A673 (cell line): ENCODE data around the gene KAZN. TPM values are rescaled to one million over a fixed set of nuclear protein-coding genes. Genes with fewer than 3 reads are reported as not detected.

Source experiments
- BruUV-seq: library from RNA; stranded (reverse); fragments of 400-500 nt; replicated peaks from 2 replicates; lab custom pipeline; 2021; lab: Mats Ljungman, UMichigan
- CTCF ChIA-PET: fragments of 300-600 bp; sonication (Branson Sonifier 250); formaldehyde crosslinking; loops from one replicate; lab custom pipeline; 2022; ENCODE audit warnings: antibody characterized with exemption; lab: Charles Lee
- POLR2A ChIA-PET: fragments of 300-600 bp; sonication (Branson Sonifier 250); formaldehyde crosslinking; loops from one replicate; lab custom pipeline; 2022; ENCODE audit warnings: antibody characterized with exemption; ENCODE audit not compliant: low non-redundant PET; lab: Charles Lee
- DNase-seq: peaks from one replicate; pipeline ENCODE4 v3.0.0-alpha.2; 2015; ENCODE audit warnings: low spot score
- H3K27ac ChIP-seq: fragments of 200-600 bp; sonication (generic); 2 replicates; pipeline ENCODE4 v1.5.1; 2016; ENCODE audit warnings: mixed run types, low read depth, mild to moderate bottlenecking, mixed read lengths, antibody characterized with exemption, low read length; ENCODE audit not compliant: poor library complexity, severe bottlenecking
- H3K27me3 ChIP-seq: fragments of 200-600 bp; sonication (generic); replicated peaks from 2 replicates; pipeline ENCODE4 v1.6.1; 2017; ENCODE audit warnings: mixed run types, low read depth, mild to moderate bottlenecking, mixed read lengths, antibody characterized with exemption, low read length; ENCODE audit not compliant: insufficient read depth, poor library complexity
- H3K36me3 ChIP-seq: fragments of 200-600 bp; sonication (generic); 2 replicates; pipeline ENCODE4 v1.6.1; 2016; ENCODE audit warnings: mixed run types, mild to moderate bottlenecking, mixed read lengths, antibody characterized with exemption, low read length; ENCODE audit not compliant: insufficient read depth, poor library complexity, severe bottlenecking
- H3K4me1 ChIP-seq: fragments of 200-600 bp; sonication (generic); 2 replicates; pipeline ENCODE4 v1.6.1; 2017; ENCODE audit warnings: mixed run types, mild to moderate bottlenecking, mixed read lengths, antibody characterized with exemption, low read length; ENCODE audit not compliant: insufficient read depth, poor library complexity, severe bottlenecking
- H3K4me3 ChIP-seq: fragments of 200-600 bp; sonication (generic); 2 replicates; pipeline ENCODE4 v1.5.1; 2016; ENCODE audit warnings: low read depth, mixed run types, mild to moderate bottlenecking, mixed read lengths, low read length; ENCODE audit not compliant: poor library complexity, severe bottlenecking
- H3K9me3 ChIP-seq: fragments of 200-600 bp; sonication (generic); 2 replicates; pipeline ENCODE4 v1.6.1; 2016; ENCODE audit warnings: mixed run types, low read depth, mild to moderate bottlenecking, mixed read lengths, antibody characterized with exemption, low read length; ENCODE audit not compliant: poor library complexity, severe bottlenecking
- EZH2 ChIP-seq: fragments of 200-600 bp; sonication (generic); IDR thresholded peaks from 2 replicates; pipeline ENCODE4 v1.6.1; 2017; ENCODE audit warnings: borderline replicate concordance, low read depth, mild to moderate bottlenecking, mixed read lengths, antibody characterized with exemption, low read length; ENCODE audit not compliant: poor library complexity, severe bottlenecking
- intact Hi-C: fragments of 100-400 bp; cut with micrococcal nuclease; formaldehyde crosslinking; loops from one replicate; pipeline ENCODE4 v1.10.0; 2022; ENCODE audit not compliant: unreplicated experiment
- total RNA-seq: library from RNA; stranded (reverse); gene quantifications from 2 replicates; pipeline ENCODE4 v1.2.3, GENCODE V29; 2021
- TF ChIP-seq, protein P1 (sequence below): fragments of 300-800, 200-600 bp; sonication (generic); conservative IDR thresholded peaks from 2 replicates; pipeline ENCODE4 v1.5.1; 2017; ENCODE audit warnings: low read depth, mild to moderate bottlenecking, antibody characterized with exemption, low read length, moderate library complexity, mixed read lengths

Gene KAZN
- total RNA-seq, 1 experiment from 2014 or later = 8.0 TPM

DNA sequence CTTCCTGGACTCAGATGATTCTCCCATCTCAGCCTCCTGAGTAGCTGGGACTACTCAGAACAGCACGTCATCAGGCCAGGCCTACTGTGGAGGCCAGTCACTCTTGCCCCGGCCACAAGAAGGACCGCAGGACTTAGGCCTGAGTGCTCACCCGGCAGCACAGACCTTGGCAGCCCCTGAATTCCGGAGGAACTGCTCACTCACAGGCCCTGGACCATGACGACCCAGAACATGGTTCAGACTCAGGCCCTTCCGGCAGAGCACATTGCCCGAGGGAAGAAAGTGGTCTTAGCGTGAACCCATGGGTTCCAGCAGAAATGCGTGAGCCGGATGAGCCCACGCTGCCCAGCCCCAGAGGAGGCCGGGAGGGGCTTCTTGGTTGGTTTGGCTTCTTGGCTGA, 377.8 kb downstream of the KAZN start:
- H3K27ac ChIP-seq = no peak overlapping the region
- ChIA-PET CTCF (no interaction called here), POLR2A (no interaction called here)
- H3K4me3 ChIP-seq = no peak overlapping the region
- BruUV-seq = no TSS peak
- H3K27me3 ChIP-seq = no peaks in the 10 kb centered on the region
- DNase-seq = no peak
- intact Hi-C loops = no loop called here
- H3K4me1 ChIP-seq = no peaks in the 10 kb centered on the region
- no peaks in the 10 kb centered on the region for H3K36me3 ChIP-seq
- TF ChIP-seq, protein P1, sequence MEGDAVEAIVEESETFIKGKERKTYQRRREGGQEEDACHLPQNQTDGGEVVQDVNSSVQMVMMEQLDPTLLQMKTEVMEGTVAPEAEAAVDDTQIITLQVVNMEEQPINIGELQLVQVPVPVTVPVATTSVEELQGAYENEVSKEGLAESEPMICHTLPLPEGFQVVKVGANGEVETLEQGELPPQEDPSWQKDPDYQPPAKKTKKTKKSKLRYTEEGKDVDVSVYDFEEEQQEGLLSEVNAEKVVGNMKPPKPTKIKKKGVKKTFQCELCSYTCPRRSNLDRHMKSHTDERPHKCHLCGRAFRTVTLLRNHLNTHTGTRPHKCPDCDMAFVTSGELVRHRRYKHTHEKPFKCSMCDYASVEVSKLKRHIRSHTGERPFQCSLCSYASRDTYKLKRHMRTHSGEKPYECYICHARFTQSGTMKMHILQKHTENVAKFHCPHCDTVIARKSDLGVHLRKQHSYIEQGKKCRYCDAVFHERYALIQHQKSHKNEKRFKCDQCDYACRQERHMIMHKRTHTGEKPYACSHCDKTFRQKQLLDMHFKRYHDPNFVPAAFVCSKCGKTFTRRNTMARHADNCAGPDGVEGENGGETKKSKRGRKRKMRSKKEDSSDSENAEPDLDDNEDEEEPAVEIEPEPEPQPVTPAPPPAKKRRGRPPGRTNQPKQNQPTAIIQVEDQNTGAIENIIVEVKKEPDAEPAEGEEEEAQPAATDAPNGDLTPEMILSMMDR = no peak
- no peak for TF ChIP-seq EZH2
- H3K9me3 ChIP-seq = no peaks in the 10 kb centered on the region

DNA sequence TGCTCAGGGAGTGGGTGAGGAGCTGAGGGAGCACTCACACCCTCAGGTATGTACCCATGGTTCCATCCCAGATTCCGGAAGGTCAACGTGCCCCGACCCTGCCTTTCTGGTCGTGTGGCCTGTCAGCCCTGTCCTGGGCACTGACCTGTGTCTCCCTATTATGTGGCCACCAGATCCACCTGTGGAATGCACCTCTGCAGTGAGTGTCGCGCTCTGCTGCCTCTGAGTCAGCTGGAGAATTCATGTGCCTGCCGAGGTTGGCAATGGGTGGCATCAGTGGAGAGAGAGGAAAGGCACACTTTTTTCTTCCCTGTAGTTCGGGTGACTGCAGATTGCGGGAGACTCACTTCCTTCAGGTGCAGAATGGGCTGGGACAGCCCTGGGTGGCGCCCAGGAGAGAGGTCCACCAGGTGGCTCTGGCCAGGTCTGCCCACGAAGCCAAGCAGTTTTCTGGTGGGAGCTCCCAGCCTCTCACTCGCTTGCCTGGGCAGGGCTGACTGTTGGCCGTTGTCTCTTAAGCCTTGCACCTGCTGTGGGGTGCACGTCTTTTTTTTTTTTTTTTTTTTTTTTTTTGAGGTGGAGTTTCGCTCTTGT, 378.9 kb downstream of the KAZN start:
- no peak for DNase-seq
- H3K36me3 ChIP-seq = no peaks in the 10 kb centered on the region
- H3K4me1 ChIP-seq = no peaks in the 10 kb centered on the region
- no TSS peak for BruUV-seq
- no peak overlapping the region for H3K27ac ChIP-seq
- no peak overlapping the region for H3K4me3 ChIP-seq
- H3K9me3 ChIP-seq = no peaks in the 10 kb centered on the region
- TF ChIP-seq, protein P1 = no peak
- TF ChIP-seq EZH2 = no peak
- H3K27me3 ChIP-seq = no peaks in the 10 kb centered on the region
- intact Hi-C loops = no loop called here
- ChIA-PET POLR2A (no interaction called here), CTCF (no interaction called here)

DNA sequence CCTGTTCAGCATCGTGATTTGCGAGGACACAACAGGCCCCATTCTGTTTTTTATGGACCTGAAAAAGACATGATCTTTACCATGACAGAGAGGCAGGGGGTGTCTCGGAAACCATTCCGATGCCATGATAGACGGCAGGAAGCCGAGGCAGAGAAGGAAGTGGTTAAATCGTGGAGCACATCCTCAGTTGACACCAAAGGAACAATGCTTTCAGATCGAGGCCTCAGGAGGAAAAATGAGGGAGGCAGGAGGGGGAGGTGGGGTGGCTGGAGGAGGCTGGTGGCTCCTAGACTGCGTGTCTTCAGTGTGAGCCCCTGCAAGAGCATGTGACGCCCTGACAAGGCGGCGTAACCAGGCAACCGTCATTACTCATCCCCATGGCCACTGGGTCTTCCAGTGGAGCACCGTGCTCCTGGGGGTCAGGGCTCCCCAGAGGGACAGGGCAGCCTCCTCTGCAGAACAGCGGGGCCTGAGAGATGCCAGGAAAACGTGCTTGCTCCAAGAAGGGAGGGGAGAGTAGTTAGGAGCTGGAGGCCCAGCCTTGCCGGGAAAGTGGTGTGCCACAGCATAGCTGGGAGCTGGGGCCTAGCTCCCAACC, 382.2 kb downstream of the KAZN start:
- Histone ChIP-seq H3K36me3 (no peaks in the 10 kb centered on the region), H3K4me3 (no peak overlapping the region), H3K27me3 (no peaks in the 10 kb centered on the region), H3K4me1 (no peaks in the 10 kb centered on the region), H3K9me3 (no peaks in the 10 kb centered on the region), H3K27ac (no peak overlapping the region)
- intact Hi-C loops = no loop called here
- no peak for DNase-seq
- no TSS peak for BruUV-seq
- ChIA-PET POLR2A (no interaction called here), CTCF (no interaction called here)
- TF ChIP-seq EZH2 = no peak
- TF ChIP-seq, protein P1 = no peak
